HG03196 (cell line): Measurements from ENCODE around the gene SPATA2.
"Not testable (repeated sequence)": the region's sequence is repeated elsewhere in the genome, so short reads cannot be mapped to it uniquely, and the experiment has no call there.

ENCODE experiments used
- ATAC-seq: cut with Tn5 transposase; IDR thresholded peaks from one replicate; pipeline ENCODE4 v1.9.1; 2021; ENCODE audit not compliant: unreplicated experiment

The SPATA2 gene

DNA sequence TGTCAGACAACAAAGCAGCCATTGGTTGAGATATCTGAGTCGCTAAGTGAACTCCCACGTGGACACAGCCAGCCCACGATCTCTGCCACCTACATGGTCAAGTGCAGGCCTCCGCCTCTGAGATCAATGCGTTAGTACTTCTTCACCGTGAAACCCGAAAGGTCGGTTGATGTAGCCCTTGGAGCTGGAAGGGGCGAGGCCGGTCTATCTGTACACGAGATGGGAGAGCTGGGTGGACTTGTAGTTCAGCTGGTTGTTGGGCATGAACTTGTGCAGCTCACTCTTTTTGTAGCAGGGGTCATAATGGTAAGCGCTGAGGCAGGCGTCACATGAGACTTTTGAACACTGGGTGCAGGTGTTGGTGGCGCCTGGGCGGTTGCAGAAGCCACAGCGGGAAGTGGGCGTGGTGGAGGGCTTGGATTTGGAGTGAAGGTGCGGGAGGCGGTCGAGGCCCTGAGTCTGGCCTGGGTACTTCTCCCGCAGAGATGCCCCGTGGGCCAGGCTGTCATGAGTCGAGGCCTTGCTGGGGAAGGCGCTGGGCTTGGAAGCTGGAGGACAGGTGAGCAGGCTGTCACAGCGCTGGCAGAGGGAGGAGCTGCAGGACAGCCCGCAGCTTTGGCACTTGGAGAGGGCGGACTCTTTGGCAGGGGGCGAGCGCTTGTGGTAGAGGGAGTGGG is 9.8 kb downstream of the SPATA2 start:
- ATAC-seq = no peak

DNA sequence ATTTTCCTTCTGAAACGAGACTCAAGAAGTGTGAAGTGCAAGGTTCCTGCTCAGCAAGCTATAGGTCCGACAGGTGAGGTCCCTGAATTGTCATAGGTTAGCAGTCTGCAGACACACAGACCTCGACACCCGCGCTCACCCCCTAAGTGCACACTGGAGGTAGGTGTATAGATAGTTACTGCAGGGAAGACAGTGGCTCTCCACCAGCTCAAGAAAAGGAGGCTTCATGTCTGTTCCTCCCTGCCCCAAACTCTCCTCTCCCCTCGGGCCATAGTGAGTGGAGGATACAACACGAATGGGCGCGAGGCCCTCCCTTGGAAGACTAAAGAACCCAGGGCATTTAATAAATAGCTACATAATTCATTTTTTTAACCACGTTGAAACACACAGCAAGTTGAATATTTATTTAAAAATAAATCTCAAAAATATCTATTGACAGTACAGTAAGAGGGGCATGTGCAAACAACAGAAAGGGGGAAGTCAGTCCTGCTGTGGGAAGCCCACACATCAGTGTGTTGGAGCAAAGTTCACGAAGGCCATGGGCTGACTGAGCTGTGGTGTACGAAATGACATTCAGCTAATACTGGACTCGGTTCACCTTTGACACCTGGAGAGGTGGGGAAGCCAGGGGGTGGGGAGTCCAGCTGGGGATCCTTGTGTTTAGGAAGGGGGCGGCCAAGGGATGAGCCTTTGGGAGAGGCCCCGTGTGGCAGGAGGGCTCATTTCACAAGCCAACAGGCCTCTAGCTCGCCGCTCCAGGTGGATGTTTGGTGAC is 10.7 kb downstream of the SPATA2 start:
- ATAC-seq = no peak

DNA sequence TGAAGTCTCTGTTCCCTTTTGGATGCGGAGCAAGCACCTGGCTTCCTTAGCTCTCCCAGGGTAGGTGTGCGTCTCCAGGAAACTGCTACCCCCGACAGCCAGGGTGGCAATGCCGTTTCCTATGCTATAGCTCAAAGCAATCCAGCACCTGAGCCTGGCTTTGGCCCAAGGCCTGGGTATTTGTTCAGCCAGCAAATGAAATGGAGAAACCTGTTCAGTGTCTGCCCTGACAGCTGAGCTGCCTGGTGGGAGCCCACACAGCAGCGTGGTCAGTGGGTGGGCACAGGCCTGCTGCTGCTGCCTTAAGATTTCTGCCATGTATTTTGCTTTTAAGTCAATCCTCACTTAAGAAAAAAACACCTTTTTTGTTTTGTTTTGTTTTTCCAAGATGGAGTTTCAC is 13.7 kb downstream of the SPATA2 start:
- no peak for ATAC-seq

DNA sequence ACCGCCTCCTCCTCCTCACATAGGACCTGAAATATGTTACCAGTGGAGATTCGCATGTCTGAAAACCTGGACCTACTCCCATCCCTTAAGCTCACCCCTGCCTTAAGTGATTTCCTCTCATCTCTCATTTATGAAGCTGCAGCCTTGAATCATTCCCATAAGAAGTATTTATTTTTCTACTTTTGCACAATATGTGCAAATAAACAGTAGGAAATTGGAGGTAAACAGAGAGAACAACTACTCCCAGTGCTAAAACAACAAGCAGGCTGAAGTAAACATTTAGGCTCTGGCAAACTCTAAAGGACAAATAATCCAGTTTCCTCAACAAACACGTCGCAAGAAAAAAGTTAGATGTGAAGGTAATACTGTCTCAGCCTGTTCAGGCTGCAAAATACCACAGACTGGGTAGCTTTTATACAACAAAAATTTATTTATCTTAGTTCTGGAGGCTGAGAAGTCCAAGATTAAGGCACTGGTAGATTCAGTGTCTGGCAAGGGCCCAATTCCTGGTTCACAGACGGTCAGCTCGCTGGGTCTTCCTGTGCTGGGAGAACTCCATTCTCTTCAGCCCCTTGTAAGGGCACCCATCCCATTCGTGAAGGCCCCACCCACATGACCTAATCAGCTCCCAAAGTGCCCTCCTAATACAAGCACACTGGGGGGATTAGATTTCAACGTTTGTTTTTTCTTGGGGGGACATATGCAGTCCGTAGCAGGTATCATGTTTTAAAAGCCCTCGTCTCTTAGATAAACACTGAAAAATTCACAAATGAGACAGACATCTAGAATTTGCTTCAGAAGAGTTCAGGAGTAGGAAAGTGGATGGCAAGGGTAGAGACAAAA is 15.6 kb downstream of the SPATA2 start:
- ATAC-seq = no peak

DNA sequence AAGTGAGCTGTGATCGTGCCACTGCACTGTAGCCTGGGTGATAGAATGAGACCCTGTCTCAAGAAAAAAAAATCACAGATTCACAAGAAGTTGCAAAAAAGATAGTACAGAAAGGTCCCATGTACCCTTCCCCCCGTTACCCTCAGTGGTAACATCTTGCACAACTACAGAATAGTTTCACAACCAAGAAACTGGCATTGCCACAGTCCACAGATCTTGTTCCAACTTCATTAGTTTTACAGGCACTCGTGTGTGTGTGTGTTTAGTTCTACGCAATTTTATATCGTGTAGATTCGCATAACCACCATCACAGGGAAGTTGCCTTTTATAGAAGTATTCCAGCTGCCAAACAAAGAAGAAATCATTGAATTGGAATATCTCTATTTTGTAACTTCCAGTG is 19.1 kb downstream of the SPATA2 start:
- ATAC-seq = no peak

DNA sequence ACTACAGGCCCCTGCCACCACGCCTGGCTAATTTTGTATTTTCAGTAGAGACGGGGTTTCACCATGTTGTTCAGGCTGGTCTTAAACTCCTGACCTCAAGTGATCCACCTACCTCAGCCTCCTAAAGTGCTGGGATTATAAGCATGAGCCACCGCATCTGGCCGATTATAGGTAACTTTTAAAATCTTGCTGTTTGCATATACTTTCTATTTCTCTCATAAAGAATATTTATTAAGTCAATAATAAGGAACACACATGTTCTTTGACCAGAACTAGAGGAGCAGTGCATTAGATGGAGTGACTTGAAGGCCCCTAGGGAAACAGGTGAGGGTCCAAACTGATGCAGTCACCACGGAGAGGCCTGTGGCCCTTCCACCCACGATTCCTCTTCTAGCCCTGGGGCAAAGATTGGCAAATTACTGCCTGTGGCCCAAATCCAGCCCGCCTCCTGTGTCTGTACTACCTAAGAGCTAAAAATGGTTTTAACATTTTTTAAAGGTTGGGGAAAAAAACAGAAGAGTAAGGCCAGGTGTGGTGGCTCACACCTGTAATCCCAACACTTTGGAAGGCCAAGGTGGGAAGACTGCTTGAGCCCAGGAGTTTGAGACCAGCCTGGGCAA is 19.7 kb downstream of the SPATA2 start:
- not testable (repeated sequence) for ATAC-seq

DNA sequence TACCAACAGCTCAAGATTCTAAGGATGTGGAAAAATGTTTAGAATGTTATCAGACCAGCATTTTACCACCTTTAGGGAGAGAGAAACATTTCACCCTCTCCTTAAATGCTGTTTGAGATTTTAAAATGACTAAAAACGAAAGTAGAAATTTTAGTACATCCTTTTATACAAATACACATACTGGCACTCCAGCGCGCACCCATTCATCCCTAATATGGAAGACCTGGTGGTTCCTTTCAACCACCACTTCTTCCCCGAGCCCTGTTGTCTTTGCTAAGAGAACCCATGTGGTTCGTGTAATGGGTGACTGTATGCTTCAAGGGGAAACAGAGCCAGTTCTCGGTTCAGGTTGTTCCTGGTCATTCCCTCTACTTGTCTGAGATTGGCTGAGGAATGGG is 21.3 kb downstream of the SPATA2 start:
- ATAC-seq = no peak

DNA sequence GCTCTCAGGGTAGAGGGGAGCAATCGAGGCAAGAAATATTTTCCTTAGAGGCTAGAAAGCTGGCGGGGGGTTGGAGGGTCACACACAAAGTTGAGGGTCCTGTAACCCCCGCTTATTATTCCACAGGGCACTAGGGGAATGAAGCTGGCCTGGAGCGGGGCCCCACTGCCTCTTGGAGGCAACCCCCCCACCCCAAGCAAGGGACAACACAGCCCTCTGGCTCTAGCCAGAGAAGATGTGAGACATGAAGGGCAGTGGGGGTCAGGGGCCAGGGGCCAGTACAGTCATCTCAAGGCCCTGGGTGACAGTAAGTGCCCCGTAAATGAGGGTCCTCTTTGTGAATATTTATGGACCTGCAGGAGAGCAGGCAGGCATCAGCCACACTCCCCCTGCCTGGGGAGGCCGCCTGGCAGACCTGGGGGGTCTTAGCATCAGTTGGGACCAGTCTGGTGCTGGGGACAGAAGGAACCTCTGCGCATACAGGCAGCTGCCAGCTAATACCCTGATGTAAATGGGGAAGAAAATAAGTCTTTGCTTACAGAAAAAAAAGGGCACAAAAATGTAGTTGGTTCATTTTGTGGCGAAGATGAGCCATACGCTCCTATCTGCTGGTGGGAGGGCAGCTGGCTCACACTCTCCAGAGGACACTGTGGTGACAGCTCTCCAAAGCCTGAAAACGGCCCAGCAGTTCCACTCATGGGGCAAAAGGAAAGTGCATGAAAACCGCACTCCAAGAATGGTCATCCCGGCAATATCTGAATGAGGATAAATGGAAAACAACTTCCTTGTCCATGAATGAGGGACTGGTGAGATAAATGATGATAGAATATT is 21.9 kb downstream of the SPATA2 start:
- ATAC-seq = no peak

DNA sequence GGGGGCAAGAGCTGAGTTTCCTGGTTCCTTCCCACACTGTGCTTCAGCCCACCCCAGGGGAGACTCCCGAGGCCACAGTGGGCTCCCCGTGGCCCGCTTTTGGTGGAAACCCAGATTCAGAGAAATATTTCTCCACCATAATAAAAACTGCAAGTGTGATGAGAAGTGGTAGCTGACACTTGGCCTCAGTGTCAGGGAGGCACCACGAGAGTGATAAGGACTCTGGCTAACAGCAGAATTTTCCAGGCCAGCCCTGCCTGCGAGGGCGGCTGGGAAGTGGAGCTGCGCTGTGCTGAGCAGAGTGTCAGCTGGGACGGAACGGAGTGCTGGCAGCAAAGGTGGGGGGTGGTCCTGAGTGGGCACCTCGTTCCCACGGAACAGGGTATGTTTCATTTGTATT is 22.5 kb downstream of the SPATA2 start:
- no peak for ATAC-seq

DNA sequence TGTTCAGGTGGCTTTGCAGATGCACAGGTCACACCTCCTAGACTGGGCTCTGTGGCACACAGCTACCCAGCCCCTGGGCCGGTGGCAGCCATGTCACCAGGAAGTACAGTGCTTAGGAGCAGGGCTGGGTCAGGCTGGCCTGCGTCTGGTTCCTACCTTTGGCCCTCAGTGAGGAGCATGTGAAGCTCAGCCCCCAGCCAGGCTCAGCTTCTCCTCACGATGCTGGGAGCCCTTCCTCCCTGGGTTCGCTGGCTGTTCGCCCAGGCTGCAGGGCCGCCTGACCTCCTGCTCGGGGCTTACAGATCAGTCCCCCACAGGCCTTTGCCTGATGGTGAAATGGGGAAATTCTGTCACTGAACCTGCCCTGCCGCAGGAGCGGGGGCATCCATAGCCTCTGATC is 23.1 kb downstream of the SPATA2 start:
- ATAC-seq = no peak

DNA sequence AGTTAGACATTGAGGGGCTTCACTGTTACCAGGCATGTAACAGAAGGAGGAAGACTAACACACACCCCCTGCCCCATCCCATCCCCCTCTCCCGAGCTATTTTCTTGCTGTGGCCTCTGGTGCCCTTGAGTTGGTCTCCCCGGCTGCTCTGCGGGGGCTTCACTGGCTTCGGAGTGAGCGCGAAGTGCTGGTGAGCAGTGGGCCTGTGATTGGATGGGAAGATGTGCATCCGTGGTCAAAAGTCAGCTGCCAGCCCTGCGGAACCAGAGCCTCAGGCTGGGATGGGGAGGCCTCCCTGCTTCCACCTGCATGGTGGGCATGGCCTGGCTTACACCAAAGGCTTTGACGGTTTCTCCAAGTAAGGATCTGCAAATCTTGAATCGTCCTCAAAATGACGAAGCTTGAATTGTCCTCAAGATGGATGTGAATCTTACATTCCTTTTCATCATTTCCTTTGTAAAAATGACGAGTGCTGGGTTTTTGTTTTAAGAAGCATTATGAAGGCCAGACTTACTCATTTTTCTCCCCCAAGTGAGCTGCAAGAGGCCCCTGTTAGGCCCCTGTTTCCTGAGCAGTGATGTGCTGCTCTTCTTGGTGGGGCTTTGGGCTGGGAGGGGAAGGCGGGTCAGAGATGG is 23.7 kb downstream of the SPATA2 start:
- ATAC-seq = no peak

DNA sequence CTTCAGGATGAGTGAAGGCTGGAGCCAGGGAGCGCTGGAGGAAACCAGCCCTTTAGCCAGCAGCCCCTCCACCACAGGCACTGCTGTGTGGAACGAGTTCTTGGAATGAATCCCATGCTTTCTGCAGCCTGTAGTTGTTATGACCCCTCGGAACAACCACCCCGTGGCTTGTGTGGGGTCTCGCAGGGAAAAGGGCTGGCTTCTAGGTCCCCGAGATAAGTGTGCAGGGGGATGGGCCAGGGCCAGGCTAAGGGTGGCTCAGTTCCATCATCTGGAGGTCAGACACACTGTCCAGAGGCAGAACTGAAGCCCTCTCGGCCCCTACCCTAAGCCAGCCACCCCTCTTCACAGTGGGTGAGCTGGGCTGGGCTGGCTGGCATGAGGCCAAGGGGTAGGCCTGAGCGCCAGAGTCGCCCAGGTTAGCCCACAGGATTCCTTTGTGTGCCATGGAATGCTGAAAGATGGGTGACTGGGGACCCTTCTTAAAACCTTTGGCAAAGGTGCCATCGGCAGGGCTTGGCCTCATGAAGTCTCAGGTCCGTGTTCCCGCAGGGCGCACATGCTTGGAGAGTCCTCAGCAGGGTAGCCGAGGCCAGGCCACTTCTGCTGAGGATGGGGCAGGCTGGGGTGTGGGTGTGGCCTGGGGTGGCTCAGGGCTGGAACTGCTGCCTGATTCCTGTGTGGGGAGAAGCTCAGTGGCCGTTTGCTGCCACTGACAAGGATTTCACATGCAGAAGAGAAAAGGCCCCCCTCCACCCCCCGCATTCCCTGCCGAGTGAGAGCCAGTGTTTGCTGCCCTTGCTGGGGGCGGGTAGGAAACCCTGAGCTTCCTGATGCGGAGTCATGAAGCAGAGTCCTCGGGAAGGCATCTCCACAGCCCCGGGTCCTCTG is 24.6 kb downstream of the SPATA2 start:
- ATAC-seq = no peak

DNA sequence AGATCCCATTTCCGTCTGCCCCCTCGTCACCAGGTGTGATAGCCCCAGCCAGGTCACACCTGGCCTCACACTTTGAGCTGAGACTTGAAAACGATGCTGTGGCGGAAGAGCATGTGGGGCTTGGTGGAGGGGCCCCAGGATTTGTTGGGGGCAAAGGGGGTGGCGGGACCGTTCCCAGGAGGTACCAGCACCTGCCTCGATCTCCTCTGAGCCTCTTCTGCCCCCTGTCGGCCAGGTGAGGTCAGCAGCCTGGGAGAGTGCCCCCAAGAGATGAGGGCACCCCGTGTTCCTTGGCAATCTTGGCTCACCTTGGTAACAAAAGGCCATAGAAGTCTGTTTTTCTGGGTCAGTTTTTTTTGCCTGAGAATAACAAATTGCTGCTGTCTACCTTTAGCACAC is 25.4 kb downstream of the SPATA2 start:
- no peak for ATAC-seq

DNA sequence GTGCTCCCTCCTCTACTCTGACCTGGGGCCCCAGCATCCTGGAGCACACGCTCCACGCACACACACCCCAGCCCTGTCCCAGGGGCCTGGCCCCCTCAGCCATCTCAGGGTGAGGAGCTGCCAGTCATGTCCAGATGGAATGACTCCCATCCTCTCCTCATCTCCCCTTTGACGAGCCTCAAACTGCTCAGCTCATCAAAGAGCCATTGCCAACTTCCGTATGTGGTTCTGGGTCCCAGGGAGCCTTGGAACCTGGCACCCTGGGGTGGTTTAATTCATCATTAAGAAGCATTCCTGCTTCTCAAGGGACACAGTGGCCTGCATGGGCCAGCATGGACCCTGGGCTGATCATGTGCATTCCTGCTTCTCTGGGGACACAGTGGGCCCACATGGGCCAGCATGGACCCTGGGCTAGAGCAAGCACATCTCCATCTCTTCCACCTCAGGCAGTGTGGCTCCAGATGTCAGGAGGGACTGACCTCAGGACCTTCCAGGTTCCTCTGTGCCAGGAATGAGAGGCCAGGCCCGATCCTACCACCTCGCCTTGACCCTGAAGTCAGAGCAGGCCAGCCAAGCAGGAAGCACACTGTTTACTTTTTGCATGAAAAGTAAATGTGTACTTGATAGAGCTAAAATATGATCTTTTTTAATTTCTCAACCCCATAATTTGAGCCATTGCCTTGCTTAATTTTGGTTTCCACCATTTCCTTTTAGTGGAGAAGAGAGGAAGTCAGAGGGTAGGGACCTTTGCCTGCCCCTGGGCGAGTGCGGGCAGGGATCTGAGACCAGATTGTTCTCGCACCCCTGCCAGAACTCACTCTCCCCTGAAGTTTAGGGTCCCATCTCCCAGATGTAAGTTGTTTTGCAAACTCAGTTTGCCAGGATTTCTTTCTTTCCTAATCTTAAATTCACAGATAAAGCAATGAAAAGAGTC is 26.1 kb downstream of the SPATA2 start:
- ATAC-seq = no peak

DNA sequence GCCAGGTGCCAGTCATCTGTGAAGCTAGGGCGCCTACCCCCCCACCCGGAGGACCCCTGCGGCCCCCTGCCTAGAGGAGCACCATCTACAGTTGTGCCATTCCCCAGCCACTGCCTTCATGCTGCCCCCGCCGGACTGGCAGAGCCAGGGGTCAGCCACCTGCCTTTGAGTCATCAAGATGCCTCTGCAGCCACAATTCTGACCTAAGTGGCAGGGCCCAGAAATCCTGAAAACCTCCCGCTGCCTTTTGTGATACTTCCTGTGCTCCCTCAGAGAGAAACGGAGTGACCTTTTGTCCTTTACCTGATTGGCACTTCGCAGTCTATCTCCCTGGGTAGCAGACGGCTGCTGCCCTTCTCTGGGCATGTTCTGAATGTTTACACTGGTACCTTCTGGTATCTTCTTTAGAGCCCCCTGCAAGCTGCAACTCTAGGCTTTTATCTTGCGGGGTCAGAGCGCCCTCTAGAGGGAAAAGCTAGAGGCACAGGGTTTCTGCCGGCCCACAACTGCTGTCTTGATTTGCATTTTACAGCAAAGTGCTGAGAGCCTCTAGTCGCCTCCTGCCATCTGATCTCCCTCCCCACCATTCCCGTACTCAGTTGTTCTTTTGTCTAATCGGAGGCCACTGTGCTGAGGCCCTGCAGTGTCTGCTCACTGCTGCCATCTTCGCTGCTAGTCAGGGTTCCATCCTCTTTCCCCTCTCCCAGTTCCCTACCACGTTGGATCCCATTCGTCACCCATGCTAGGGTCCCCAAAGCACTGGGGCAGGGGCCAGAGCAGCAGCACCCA is 26.9 kb downstream of the SPATA2 start:
- no peak for ATAC-seq

DNA sequence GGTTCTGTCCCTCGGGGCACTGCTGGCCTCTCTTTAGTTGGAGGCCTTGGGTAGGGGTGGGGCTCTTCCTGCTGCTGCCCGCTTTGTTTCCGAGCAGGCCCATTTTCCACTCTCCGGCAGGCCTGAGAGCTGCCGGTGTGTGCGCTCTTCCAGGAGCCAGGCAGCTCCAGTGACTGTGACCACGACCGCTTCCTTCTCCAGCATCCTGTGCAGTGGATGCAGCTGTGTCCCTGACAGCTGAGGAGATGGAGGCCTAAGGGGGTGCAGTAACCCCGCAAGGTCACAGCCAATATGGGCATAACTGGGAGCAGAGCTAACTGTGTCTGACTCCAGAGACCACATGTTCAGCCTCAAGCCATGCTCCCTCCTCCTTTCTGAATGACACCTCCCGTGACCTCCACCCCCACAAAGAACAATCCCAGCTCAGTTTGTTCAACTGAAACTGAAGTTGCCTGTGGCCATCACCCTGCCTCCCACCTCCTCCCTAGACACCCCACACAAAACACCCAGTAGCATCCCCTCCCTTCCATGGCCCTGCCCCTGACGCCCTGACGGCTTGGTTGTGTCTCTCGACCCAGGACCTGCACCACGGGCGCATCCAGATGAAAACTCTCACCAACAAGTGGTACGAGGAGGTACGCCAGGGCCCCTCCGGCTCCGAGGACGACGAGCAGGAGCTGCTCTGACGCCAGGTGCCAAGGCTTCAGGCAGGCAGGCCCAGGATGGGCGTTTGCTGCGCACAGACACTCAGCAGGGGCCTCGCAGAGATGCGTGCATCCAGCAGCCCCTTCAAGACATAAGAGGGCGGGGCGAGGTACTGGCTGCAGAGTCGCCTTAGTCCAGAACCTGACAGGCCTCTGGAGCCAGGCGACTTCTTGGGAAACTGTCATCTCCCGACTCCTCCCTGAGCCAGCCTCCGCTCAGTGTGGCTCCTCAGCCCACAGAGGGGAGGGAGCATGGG is 27.8 kb downstream of the SPATA2 start:
- ATAC-seq = no peak
